ENCODE data around the gene HSPA6.
"Not testable (repeated sequence)": the region's sequence is repeated elsewhere in the genome, so short reads cannot be mapped to it uniquely, and the experiment has no call there.

DNA sequence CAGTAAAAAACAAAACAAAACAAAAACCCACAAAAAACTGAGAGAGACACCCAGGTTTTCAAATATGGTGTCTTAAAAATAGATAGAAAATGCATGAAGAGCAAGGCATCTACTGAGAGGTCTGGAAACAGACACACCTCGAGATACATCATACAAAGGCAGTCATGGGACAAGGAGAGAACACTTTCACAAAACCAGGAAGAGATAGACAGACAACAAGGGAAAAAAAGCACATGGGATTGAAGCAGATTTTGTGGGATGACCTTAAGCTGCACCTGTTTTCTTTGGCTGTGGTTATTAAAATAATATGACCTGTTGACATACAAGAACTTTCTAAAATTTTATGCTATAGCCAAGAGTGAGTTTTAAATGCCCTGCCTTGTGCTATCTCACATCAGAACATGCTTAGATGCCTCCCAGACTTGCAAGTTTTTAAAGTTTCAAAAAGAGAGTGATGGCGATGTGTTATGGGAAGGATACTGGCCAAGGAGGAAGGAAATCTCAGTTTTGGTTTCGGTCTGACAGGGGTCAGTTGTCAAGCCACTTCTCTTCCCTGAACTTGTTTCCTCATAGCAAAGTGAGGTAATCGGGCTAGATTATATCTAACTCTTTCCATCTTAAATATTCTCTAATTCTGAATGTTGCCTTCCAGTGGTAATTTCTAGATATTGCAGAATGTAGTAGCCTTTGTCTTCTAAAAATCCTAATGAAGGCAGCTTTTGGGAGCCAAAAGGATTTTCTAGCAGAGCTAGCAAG, 36.8 kb downstream of the HSPA6 start:
- TF ChIP-seq EZH2, EZH2phosphoT487 (IDR thresholded peaks at IDR 0.05): not testable (repeated sequence)
- TF ChIP-seq, protein P1, sequence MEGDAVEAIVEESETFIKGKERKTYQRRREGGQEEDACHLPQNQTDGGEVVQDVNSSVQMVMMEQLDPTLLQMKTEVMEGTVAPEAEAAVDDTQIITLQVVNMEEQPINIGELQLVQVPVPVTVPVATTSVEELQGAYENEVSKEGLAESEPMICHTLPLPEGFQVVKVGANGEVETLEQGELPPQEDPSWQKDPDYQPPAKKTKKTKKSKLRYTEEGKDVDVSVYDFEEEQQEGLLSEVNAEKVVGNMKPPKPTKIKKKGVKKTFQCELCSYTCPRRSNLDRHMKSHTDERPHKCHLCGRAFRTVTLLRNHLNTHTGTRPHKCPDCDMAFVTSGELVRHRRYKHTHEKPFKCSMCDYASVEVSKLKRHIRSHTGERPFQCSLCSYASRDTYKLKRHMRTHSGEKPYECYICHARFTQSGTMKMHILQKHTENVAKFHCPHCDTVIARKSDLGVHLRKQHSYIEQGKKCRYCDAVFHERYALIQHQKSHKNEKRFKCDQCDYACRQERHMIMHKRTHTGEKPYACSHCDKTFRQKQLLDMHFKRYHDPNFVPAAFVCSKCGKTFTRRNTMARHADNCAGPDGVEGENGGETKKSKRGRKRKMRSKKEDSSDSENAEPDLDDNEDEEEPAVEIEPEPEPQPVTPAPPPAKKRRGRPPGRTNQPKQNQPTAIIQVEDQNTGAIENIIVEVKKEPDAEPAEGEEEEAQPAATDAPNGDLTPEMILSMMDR (IDR thresholded peaks at IDR 0.05), result not testable (repeated sequence)
